Regular cardiac myocyte (primary cell): ENCODE data around the gene TNRC6B. TPM values are rescaled to one million over a fixed set of nuclear protein-coding genes. Genes with fewer than 3 reads are reported as not detected.

Experiments used
- total RNA-seq: library from RNA; depleted of rRNA; stranded (reverse); fragments of >200 nt; gene quantifications from 2 replicates; pipeline ENCODE4 v1.2.3, GENCODE V29; 2014

The TNRC6B gene
- 13.8 and 18.6 TPM in 2 replicates for total RNA-seq

GRCh38 chr22:40177738-40178416, at the start of gene TNRC6B:
TSS of gene TNRC6B (plus strand) at chr22:40177925. CDS start at chr22:40178136, 211 bp downstream.

GRCh38 chr22:40346185-40347118, 168.7 kb downstream of the TNRC6B start, which contains the start of gene ADSL:
TSS of gene ADSL (plus strand) at chr22:40346500. CDS start at chr22:40346559, 59 bp downstream.

Other genes with a start within 250 kb of the TNRC6B start
- gene TMA7B, start 217.5 kb upstream of the TNRC6B start, total RNA-seq: not detected in 2 replicates
- under 0.01 TPM in 2 replicates for gene FAM83F, start 183.0 kb upstream of the TNRC6B start, total RNA-seq
- gene ADSL, start 168.6 kb downstream of the TNRC6B start, total RNA-seq: 93.0 and 161 TPM in 2 replicates
- gene SGSM3, start 192.7 kb downstream of the TNRC6B start, total RNA-seq: 45.7 and 57.9 TPM in 2 replicates